DMS79 (cell line): ENCODE results near the gene AQP12A.

Experiments
- DNase-seq: peaks from one replicate; lab custom pipeline; 2025; lab: John Stamatoyannopoulos, UW

Gene AQP12A

GRCh38 chr2:240745456-240745855 lies 53.8 kb downstream of the AQP12A start:
- no peak for DNase-seq

- DNase-seq, result no peak
Measured at GRCh38 chr2:240745962-240746361, 54.3 kb downstream of the AQP12A start.

- no peak for DNase-seq
Measured at GRCh38 chr2:240746671-240747070, 55.0 kb downstream of the AQP12A start.

GRCh38 chr2:240747256-240747655 lies 55.6 kb downstream of the AQP12A start:
- DNase-seq, result no peak
